GM18499 (cell line): ENCODE measurements around the gene PLEKHA7.

Source experiments
- ATAC-seq: cut with Tn5 transposase; IDR thresholded peaks from one replicate; pipeline ENCODE4 v1.9.1; 2021; ENCODE audit warnings: moderate number of reproducible peaks; ENCODE audit not compliant: insufficient read depth, unreplicated experiment

PLEKHA7 gene

DNA sequence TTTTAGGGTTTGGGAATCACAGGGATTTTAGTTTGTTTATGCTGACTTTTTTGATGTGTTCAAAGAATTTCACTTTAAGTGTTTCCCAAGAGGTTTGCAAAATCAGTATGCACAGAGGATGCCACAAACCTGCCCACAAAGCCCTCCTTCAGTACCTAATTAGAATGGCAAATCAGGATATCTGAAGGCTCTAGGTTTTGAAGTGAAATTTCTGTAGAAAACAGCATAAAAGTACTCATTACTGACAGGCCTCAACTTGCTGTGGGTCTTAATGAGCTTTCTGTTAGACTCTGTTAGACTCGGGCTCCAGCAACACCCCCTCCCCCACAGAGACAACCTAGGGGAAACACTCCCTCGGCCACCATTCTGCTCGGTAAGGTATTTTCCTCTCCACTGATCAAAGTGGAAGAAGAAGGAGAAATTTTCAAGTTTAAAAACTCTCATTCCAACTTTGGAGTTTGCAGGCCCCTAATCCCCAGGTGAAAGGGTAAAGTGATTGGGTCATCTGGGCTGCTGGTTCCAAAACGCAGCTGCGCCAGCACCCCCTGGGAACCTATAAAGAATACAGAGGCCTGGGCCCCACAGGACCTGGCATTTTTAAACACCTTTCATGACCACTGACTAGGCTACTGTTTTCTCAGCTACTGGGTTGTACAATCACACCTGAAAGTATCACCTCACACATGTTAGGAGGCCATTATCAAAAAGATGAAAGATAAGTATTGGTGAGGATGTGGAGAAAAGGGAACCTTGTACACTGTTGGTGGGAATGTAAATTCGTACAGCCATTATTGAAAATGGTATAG lies 67.5 kb downstream of the PLEKHA7 start:
- ATAC-seq, result peak; percentile 38

DNA sequence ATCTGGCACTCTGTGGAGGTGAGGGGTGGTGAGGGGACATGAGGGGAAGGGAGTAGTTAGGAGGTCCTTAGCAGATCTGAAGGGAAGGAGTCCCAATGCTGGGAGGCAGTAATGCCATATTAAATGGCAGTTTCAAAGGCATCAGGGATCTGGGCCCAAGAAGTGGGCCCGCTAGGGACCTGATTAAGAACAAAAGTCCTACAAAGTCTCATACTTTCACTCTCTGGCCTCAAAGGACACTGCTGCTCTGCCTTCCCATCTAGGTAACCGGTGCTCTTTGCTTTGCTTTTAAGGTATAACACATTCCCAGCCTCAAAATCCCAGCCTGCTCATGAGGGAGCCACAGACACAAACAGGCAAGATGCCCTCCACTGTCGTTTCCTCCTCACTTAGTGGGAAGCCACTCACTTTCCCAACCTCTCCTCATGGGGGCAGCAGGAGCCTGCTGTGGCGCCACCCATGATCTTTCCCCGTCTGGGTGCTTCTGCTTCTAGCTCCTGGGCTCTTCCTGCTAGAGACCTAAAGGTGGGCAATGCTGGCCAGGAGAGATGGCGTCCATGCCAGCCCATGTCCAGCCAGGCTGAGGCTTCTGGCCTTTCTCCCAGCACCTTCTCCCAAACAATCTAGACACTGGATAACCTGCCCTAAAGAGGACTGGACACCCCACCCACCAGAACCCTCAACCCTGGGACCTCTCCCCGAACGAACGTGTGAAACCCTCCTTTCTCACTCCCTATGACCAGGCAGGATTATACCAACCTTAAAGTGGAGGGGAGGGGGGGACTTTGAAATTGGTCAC lies 68.3 kb downstream of the PLEKHA7 start:
- no peak for ATAC-seq

DNA sequence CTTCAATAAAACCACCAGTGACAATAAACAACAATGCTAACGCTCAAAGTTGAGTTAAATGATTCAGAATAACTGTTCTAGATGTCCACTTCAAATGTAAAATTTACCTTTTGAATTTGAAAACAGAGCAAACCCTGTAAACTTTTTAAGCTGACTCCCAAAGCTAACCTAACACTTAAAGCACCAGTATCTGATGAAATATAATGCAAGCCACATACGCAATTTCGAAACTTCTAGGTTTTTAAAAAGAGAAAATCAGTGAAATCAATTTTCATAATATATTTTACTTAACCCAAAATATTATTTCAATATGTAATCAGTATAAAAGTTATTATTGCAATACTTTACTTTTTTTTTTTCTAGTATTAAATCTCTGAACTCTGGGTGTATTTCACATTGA lies 71.3 kb downstream of the PLEKHA7 start:
- ATAC-seq, result no peak

DNA sequence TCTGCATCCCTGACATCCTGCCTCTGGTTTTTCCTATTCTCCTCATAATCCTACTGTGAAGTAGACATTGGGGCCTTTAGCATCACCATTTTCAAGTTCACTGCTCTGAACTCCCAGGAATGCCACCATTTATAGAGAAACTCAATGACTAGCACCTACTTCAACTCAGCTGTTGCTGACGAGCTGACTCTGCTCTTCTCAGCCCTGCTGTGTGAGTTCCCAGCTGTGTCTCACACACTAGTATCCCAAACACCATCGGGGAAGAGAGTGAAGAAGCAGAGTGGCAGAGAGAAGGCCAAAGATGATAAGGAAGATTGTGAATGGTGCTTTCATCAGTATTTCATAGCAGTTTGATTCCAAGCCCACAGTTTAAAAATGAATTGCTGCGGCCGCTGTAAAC lies 71.9 kb downstream of the PLEKHA7 start:
- no peak for ATAC-seq

DNA sequence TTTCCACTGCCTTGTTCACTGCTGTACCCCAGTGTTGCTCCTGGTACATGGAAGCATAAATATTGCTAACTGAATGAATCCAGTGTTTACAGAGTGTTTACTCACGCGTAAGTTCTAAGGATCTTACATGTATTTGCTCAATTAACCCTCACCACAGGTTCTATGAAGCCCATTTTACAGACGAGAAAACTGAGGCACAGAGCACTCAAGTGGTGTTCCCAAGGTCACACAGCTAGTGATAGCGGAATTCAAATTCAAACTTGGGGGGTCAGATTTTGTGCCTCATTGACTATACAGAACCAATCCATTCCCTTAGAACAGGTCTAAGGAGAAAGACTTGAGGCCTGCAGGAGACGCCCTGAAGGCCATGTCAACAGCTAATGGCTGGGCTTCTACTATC lies 72.3 kb downstream of the PLEKHA7 start:
- no peak for ATAC-seq

DNA sequence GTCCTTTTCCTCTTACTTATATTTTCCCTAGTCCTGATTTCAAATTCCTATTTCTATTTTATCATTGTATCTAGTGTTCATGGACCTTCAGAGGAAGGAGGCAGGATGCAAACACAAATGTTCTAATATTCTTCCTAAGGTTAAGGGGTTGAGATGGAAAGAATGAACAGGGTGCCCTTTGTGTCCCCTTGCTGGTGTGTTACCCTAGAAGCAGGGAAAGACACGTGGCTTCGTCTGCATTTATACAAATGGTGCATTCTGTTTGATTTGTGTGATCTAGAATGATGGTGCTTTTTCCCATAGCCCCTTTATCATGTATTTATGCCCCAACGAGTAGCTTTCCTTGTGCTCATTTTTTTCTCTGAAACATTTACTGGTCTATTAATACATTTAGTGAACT lies 76.2 kb downstream of the PLEKHA7 start:
- no peak for ATAC-seq

DNA sequence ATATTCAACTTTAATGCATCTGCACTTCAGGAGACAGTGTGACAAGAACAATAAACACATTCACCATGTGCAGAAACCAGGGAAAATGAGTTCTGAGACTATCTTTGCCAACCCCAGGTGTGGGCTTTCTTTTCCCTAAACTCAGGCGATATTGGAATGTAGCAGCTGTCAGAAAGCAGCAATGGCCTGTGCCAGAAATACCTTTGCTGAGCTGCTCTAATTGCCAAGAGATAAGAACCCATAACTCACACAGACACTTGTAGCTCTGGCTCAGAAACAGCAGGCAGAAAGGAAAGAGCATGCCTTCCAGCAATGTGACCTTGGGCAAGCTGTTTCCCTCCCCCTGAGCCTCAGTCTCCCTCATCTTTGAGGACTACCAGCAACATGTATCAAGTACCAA lies 77.6 kb downstream of the PLEKHA7 start:
- ATAC-seq, result no peak

DNA sequence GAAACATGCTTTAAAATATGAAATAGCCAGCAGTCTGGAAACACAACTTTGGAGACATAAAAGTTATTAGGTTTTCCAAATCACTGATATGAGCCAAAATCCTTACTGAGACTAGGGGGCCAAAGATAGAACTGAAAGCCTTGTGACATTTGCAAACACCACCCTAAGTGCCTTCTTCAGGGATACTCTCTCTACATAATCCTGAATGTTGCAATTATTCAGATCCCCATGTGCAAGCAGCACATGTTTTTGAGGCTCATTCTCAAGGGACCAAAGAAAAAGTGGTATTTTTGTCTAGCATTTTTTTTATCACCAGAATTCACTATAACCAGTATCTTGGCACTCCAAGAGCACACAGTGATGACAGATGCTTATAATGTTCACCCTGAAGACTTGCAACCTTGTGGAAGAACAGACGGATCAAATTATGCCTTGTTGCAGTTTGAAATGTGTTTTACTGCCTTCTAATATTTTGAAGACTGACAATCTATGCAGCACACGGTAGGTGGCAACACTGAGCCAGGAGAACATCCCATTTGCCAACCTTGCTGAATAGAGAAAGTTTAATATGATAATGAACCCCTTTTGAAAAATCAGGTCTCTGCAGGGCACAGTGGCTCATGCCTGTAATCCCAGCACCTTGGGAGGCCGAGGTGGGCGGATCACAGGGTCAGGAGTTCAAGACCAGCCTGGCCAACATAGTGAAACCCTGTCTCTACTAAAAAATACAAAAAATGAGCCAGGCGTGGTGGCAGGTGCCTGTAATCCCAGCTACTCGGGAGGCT lies 78.5 kb downstream of the PLEKHA7 start:
- ATAC-seq, result peak; percentile 79

DNA sequence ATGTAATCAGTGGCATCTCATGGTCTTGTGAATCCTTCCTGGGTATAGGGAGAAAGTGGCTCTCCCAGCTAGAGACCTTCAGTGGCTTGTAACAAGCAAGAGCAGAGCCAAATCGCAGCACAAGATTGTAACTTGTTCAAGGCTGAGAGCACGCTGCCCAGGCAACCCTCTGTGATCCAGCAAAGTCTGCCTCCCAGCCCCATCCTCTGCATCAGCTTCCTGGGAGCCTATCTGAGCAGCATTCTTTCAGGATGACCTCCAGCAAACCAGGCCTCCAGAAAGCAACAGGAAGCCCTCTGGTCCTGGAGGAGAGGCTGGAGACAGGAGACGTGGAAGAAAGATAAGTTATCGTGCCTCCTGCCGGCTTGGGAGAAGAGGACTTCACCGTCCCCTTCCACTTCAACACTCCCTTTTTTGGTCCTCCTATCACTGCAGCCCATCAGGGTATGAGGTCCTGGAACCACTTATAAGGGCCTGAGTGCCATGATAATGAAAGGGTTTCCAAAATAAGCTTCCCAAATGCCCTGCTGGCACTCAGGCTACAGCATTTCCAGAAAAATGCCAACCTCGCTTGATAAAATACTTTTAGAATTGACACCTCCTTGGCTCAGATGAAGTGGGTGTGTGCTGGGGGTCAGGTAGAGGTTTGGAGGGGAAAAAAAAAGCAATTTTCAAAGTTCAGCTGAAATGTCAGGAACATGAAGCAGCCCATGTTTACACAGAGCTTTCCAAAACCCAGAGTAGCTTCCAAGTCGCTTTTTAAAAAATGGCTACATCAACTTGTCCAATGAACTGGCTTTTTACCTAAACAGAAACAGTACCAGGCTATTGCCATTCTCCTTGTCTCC lies 80.2 kb downstream of the PLEKHA7 start:
- no peak for ATAC-seq

DNA sequence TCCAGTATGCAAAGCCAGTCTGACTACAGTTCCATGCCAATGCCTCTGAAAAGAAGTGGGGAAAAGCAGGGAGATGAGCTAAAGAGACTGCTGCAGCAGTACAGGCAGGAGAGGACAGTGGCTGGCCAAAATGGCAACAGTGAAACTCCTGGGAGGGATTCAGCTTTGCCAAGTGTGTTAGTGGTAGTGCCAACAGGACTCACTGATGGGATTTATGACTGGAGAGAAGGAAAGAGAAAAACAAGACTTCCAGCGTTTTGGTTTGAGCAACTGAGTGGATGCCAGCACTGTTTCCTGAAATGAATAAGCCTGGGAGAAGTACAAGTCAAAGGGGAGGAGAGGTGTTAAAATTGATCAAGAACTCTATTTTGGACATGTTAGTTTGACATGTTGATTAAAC lies 80.9 kb downstream of the PLEKHA7 start:
- ATAC-seq, result no peak

DNA sequence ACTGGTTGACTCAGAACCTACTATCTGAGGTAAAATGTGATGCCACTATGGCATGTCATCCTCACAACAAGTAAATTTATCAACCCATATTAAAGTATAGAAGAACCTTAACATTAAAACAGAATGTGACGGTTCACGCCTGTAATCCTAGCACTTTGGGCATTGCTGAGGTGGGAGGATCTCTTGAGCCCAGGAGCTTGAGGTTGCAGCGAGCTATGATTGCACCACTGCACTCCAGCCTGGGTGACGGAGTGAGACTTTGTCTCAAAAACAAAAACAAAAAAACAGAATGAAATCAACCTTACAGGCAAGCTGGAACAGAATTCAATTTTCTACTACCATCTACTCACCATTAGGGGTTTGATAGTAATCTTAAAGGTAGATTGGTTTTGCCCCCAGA lies 86.2 kb downstream of the PLEKHA7 start:
- no peak for ATAC-seq

DNA sequence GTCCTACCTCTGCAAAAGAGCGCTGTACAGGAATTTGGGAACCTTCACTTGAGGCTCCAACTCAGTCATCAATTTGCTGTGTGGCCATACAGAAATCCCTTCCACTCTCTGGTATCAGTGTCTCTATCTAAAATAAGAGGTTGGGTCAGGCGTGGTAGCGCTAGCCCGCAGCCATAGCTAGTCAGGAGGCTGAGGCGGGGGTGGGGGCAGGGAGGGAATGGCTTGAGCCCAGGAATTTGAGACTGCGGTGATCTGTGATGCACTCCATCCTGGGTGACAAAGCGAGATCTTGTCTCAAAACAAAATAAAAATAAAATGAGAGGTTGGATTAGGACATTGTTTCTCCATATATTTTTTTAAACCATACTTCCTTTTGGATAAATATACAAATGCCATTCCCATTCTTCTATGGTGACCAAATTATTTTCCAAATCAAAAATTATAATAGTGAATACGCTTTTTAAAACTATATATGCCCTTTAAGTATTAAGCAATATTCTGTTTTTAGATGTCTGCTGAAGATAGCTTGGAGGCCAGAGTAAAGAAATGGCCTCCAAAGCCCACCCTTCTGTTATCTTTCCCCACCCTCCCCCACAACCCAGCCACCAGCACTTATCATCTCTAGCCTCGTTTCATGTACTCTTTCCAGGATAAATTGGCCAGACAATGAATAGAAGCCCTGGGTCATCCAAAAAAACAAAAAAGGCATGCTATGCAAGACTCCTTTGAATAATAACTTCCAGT lies 87.2 kb downstream of the PLEKHA7 start:
- no peak for ATAC-seq

DNA sequence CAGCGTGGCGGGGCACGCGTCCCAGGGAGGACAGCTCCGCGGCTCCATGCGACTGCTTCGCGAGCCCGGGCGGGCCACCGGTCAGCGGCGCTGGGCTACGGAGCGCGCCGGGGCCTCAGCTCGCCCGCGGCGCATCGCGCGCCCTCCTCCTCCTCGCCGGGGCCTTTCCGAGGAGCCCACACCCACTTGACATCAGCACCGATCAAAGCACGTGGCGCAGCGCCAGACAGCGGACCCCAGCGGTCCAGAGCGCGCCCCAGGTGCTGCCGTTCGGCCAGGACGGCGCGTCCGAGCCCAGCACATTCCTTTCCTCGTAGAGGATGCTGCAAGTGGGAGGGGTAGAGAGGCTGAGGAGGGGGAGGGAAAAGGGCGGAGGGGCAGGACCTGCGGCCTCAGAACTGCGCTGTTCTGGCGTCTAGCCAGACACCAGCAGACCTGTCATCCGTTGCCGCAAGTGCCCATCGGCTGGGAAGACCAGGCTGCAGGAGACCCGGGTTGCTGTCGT lies 88.6 kb downstream of the PLEKHA7 start:
- ATAC-seq, result no peak

DNA sequence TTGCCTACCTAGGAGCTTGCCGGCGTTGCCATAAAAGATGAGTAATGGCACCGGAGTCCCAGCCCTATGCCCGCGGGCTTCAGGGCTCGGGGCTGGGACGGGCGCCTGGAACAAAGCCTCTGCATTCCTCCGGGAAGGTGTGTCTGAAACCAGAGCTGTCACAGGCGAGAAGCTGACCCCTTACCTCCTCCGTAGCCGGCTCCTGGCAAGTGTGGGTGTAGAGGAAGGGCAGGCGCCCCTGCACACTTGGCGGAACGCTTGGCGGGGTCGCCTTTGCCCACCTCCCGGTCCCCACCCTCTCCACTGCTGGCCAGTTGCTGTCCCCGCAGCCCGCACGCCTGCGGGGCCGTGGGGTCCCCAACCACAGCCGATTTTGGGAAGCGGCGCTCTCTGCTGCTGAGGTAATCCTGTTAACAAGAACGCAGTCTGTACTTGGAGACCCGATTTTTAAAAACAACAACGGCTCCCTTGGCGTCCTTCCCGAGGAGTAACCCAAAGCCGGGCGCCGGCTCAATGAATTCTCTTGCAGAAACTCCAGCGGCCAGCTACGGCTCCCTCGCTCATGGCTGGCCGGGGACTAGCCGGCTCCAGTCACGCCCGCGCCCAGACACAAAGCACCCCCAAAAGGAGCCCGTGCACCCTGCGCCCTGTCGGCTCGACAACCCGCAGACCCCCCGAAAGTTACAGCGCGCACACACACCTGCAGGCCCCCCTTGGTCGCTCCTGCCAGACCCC lies 89.2 kb downstream of the PLEKHA7 start:
- ATAC-seq, result no peak

DNA sequence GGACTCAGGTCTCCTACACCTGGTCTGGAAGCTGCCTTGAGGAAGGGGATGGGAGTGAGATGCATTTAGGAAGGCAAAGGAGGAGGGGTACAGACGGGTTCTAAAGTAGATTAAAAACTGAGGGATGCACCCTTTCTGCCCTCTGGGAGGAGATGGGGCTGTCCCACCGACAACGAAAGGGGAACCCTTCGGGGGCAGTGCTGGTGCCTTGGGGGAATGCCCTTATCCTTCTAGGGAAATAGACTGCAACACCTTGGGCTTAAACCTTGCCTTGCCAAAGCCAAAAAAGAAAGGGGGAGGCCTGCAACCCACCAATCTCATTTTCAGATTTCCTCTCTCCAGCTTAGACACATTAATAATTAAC lies 89.8 kb downstream of the PLEKHA7 start:
- ATAC-seq, result no peak

DNA sequence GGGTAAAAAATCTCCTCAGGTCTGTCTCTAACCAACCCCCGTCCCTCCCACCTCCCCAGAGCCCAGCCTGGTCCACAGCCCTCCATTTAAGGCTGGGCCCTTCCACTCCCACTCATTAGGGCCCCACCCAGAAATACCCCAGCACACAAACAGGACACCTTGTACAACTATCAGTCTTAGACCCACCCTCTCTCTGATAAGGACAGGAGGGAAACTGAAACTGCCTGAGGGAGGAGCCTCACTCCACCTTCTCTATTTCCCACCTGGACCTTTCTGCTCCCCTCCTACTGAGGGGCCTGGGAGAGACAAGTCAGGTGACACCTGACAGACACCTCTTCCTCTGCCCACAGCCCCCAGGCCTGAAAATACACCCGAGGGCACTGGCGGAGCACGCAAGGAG lies 90.2 kb downstream of the PLEKHA7 start:
- no peak for ATAC-seq

DNA sequence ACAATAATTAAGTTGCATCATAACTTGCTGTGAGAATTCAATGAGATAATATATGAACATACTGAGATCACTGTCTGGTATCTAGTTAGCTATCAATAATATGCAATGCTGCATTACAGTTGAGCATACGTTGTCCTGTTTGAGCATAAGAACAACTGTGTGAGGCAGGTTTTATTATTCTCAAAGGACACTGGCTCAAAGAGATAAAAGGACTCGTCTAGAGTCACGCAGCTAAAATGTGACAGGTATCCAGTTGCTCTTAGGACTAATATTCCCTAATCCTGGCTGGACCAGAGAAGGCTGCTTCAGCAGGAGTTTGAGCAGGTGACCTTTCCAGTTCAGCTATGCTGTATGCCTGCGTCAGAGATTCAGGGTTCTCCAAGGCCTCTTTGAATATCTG lies 92.5 kb downstream of the PLEKHA7 start:
- ATAC-seq, result no peak

DNA sequence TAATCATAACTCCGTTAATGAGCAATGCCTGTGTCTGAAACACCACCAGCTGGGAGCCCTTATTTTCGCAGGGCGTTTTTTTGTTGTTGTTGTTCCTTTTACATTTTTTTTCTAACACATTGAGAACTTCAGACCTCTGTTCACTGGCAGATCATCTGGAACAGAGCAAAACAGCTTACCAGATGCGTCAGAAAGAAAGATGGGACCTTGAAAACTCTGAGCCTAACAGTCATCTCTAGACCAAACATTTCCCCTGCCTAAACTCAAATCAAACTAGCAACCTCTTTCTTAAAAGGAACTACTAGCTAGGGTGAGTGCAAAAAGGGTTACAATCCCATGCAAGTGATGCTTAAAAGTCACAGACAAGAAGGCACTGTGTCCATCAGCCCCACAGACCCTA lies 93.2 kb downstream of the PLEKHA7 start:
- ATAC-seq, result no peak

DNA sequence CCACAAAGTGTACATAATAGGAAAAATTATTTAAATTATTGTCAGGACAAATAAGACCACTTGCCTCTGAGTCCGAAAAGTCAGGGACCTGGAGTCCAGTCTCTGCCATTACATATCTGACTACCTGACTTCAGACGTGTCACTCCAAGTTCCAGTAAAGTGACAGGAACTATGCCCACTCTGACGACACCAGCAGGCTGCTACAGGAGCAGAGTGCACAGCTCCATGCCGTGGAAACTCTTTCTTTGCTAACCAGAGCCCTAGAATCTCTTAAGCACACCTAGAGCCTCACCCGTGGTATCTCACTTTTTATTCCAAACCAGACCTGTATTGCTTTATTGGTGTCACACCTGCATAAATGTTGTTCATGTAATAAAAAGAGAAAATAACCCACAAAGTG lies 93.7 kb downstream of the PLEKHA7 start:
- ATAC-seq, result no peak
